BE2C (cell line): ENCODE measurements around the gene NME2.

Source experiments
- DNase-seq: peaks from one replicate; pipeline ENCODE4 v3.0.0-alpha.2; 2020
- H3K27me3 ChIP-seq: fragments of 250-450 bp; sonication (Bioruptor Pico); 2 replicates; pipeline ENCODE4 v1.5.1; 2020; ENCODE audit warnings: mild to moderate bottlenecking
- H3K36me3 ChIP-seq: fragments of 250-450 bp; sonication (Bioruptor Pico); 2 replicates; pipeline ENCODE4 v1.5.1; 2020; ENCODE audit warnings: mild to moderate bottlenecking
- H3K4me1 ChIP-seq: fragments of 250-450 bp; sonication (Bioruptor Pico); 2 replicates; pipeline ENCODE4 v1.5.1; 2020
- H3K4me3 ChIP-seq: 2 replicates; pipeline ENCODE4 v1.5.1; 2011; ENCODE audit warnings: low read depth, low read length
- H3K9me3 ChIP-seq: fragments of 250-450 bp; sonication (Bioruptor Pico); 2 replicates; pipeline ENCODE4 v1.5.1; 2020
- CTCF ChIP-seq: IDR thresholded peaks from 2 replicates; pipeline ENCODE4 v1.5.1; 2012; ENCODE audit warnings: mild to moderate bottlenecking, low read depth, low read length

NME2 gene

DNA sequence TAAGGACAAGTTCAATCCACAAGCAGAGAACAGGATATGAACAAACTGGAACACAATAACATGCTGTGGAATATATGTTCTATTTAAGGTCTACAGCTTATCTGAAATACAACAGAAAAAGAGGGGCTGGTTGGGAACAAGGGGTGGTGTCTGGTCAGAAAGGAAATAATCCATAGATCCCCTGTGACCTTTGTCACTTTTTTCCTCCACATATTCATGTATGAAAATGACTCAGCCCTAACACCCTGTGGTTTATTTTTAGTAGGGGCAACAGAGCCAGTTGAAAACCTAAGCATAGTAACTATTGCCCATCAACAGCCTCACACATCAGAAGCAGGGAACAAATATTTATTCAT lies 33.3 kb upstream of the NME2 start:
- Histone ChIP-seq H3K4me1 (no peaks in the 10 kb centered on the region), H3K4me3 (no peak overlapping the region), H3K9me3 (no peaks in the 10 kb centered on the region), H3K27me3 (no peaks in the 10 kb centered on the region), H3K36me3 (no peaks in the 10 kb centered on the region)
- no peak for DNase-seq
- TF ChIP-seq CTCF: no peak

DNA sequence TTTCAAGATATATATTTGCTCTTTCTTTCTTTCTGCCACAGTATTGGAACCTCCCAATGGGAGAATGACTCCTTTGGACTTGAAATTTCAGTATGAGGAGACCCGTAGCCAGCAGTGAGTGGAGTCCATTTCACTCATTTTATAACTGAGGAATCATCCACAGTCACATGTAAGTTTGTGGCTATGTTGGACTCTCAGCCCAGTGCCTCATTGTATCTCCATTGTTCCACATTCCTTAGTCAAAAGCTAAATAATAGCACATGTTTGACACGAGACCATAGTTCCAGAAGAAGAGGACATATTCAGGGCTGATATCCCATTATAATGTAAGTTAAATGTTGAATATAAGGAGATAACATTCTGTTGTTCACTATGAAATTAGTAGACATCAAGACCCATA lies 32.8 kb upstream of the NME2 start:
- Histone ChIP-seq H3K4me1 (no peaks in the 10 kb centered on the region), H3K27me3 (no peaks in the 10 kb centered on the region), H3K9me3 (no peaks in the 10 kb centered on the region), H3K4me3 (no peak overlapping the region), H3K36me3 (no peaks in the 10 kb centered on the region)
- no peak for TF ChIP-seq CTCF
- no peak for DNase-seq

DNA sequence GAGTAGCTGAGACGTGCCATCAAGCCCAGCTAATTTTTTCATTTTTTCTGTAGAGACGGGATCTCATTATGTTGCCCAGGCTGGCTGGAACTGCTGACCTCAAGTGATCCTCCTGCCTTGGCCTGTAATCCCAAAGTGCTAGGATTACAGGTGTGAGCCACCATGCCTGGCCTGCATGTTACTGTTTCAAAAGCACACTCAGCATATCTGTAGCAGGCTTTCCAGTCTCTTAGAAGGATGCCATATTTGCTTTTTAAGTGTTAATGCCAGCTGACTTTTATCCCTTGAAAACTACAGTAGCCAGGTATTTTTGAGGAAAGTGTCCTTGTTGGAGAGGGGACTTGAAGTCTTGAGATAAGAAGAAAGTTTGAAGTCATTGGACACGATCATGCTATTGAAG lies 30.3 kb upstream of the NME2 start:
- Histone ChIP-seq H3K36me3 (no peaks in the 10 kb centered on the region), H3K9me3 (no peaks in the 10 kb centered on the region), H3K27me3 (no peaks in the 10 kb centered on the region), H3K4me1 (no peaks in the 10 kb centered on the region), H3K4me3 (no peak overlapping the region)
- TF ChIP-seq CTCF: no peak
- DNase-seq: no peak

DNA sequence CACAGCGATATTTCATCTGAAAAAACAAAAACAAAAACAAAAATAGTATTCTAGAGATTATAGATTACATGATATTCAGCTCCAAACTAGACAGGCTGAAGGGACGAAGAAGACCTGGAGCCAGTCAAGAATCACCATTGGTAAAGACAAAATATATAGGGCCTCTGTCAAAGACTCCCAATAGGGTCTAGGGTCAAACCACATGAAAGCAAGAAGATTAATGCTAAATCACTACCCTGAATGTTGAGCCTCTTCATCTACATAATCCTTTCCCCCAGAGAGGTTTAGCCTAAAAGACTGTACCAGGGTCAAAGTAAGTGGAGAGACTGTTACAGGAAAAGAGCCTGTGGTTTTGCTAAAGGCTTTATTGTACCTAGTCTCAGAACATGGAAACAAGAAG lies 23.6 kb upstream of the NME2 start:
- Histone ChIP-seq H3K36me3 (no peaks in the 10 kb centered on the region), H3K27me3 (no peaks in the 10 kb centered on the region), H3K9me3 (no peaks in the 10 kb centered on the region), H3K4me3 (no peak overlapping the region), H3K4me1 (no peaks in the 10 kb centered on the region)
- no peak for DNase-seq
- no peak for TF ChIP-seq CTCF

- Histone ChIP-seq H3K36me3 (no peaks in the 10 kb centered on the region), H3K9me3 (no peaks in the 10 kb centered on the region), H3K4me1 (no peaks in the 10 kb centered on the region), H3K4me3 (no peak overlapping the region), H3K27me3 (no peaks in the 10 kb centered on the region)
- DNase-seq: no peak
- TF ChIP-seq CTCF: no peak
Observed at GRCh38 chr17:51144266-51145022, 21.8 kb upstream of the NME2 start.

GRCh38 chr17:51147650-51148049 lies 18.6 kb upstream of the NME2 start:
- no peaks in the 10 kb centered on the region for H3K9me3 ChIP-seq
- no peak for DNase-seq
- TF ChIP-seq CTCF: no peak
- no peaks in the 10 kb centered on the region for H3K36me3 ChIP-seq
- H3K27me3 ChIP-seq: no peaks in the 10 kb centered on the region
- no peak overlapping the region for H3K4me3 ChIP-seq
- H3K4me1 ChIP-seq: no peaks in the 10 kb centered on the region
